KBM-7 (cell line): Measurements from ENCODE around the gene WDR37.
"Not testable (repeated sequence)": the region's sequence is repeated elsewhere in the genome, so short reads cannot be mapped to it uniquely, and the experiment has no call there.

Experiments used
- DNase-seq: peaks from one replicate; pipeline ENCODE4 v3.0.0-alpha.2; 2015
- in situ Hi-C: fragments of 300-500 bp; cut with MboI; formaldehyde crosslinking; loops from 2 replicates; pipeline ENCODE4 v1.14.3; 2020; ENCODE audit warnings: low sequenced_read_pairs, low pct_unique_long_range_greater_than_20kb, mixed read lengths

WDR37 gene

GRCh38 chr10:1038769-1039168 lies 17.4 kb upstream of the WDR37 start:
- DNase-seq, in situ Hi-C loops: not testable (repeated sequence)

GRCh38 chr10:1040133-1040532 lies 16.1 kb upstream of the WDR37 start:
- in situ Hi-C loops: no loop called here
- no peak for DNase-seq

GRCh38 chr10:1041514-1041913 lies 14.7 kb upstream of the WDR37 start:
- no peak for DNase-seq
- in situ Hi-C loops: no loop called here

- in situ Hi-C loops: no loop called here
- peak; percentile 81 for DNase-seq
Measured at GRCh38 chr10:1043532-1043995, 12.6 kb upstream of the WDR37 start.

GRCh38 chr10:1044146-1044545 lies 12.0 kb upstream of the WDR37 start:
- in situ Hi-C loops: no loop called here
- DNase-seq: no peak

GRCh38 chr10:1044964-1045363 lies 11.2 kb upstream of the WDR37 start:
- in situ Hi-C loops: no loop called here

GRCh38 chr10:1045415-1045814 lies 10.8 kb upstream of the WDR37 start:
- in situ Hi-C loops: no loop called here
- no peak for DNase-seq

More at GRCh38 chr10:1044964-1045363, 11.2 kb upstream of the WDR37 start:
- no peak for DNase-seq

- in situ Hi-C loops: no loop called here
- DNase-seq: peak; percentile 47
Measured at GRCh38 chr10:1047937-1048336, 8.2 kb upstream of the WDR37 start.

GRCh38 chr10:1048349-1048731 lies 7.8 kb upstream of the WDR37 start:
- in situ Hi-C loops: no loop called here
- DNase-seq: no peak

- in situ Hi-C loops: no loop called here
- DNase-seq: peak; percentile 98
Measured at GRCh38 chr10:1048732-1049424, 7.3 kb upstream of the WDR37 start, which contains the start of gene IDI1. Gene IDI1 (minus strand): TSS chr10:1049119. CDS start chr10:1049003, 116 bp downstream.

- DNase-seq: no peak
Measured at GRCh38 chr10:1049425-1049958, 6.7 kb upstream of the WDR37 start.

GRCh38 chr10:1050145-1050544 lies 6.0 kb upstream of the WDR37 start:
- peak; percentile 42 for DNase-seq
- in situ Hi-C loops: no loop called here

More at GRCh38 chr10:1049425-1049958, 6.7 kb upstream of the WDR37 start:
- in situ Hi-C loops: no loop called here

- in situ Hi-C loops: no loop called here
- DNase-seq: peak; percentile 32
Measured at GRCh38 chr10:1050554-1050953, 5.6 kb upstream of the WDR37 start.

- in situ Hi-C loops: no loop called here
- no peak for DNase-seq
Measured at GRCh38 chr10:1054684-1055083, 1.5 kb upstream of the WDR37 start.

- peak; percentile 81 for DNase-seq
- in situ Hi-C loops: no loop called here
Measured at GRCh38 chr10:1057106-1057657, 997 bp downstream of the WDR37 start.

GRCh38 chr10:1058017-1058416 lies 1.8 kb downstream of the WDR37 start:
- in situ Hi-C loops: no loop called here

GRCh38 chr10:1059902-1060301 lies 3.7 kb downstream of the WDR37 start:
- in situ Hi-C loops: no loop called here
- no peak for DNase-seq

More at GRCh38 chr10:1058017-1058416, 1.8 kb downstream of the WDR37 start:
- no peak for DNase-seq

- in situ Hi-C loops: no loop called here
- no peak for DNase-seq
Measured at GRCh38 chr10:1061930-1062774, 6.0 kb downstream of the WDR37 start.

- no peak for DNase-seq
- in situ Hi-C loops: no loop called here
Measured at GRCh38 chr10:1063232-1063865, 7.2 kb downstream of the WDR37 start.
